ENCODE measurements around the gene RTN4RL1.
"Not testable (repeated sequence)": the region's sequence is repeated elsewhere in the genome, so short reads cannot be mapped to it uniquely, and the experiment has no call there.

Gene RTN4RL1

DNA sequence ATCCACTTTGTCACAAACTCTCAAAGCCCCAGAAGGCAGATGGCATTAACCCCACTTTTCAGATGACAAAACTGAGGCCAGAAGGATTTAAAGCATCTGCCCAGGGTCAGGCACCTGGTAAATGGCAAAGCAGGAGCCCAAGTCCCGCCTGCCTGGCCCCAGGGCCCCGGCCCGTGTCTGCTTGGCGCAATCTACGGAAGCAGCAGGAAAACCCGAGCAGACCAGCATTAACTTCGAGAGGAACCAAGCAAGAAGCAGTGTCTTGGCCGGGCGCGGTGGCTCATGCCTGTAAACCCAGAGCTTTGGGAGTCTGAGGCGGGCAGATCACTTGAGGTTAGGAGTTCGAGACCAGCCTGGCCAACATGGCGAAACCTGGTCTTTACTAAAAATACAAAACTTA is 21.6 kb downstream of the RTN4RL1 start:
- DNase-seq (ENCODE audit: low read depth in 2 of 2), result no peak

DNA sequence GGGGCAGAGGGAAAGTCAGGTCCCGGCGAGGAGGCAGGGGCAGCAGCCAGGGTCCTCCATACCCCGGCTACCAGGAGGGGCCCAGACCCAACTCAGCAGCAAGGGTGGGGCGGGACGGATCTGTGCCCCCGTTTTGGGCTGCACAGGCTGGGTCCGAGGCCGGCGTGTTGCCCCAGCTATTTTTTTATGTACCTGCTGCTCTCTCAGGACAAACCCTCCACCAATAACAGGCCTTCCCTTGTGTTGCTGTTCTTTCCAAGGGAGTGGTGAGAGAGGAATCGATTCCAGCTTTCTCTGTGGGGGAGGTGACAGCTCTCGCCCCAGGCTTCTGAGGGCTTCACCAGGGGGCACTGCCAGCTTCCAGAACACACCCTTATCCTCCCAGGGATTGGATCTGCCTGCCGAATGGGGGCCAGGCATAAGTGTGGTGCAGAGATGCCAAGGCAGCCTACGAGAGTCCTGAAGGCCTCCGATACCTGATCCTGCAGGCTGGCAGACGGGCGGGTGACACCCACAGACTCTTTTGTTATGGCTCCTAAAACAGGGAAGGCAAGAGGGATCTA is 22.3 kb downstream of the RTN4RL1 start:
- no peak for DNase-seq (ENCODE audit: low read depth in 2 of 2)

DNA sequence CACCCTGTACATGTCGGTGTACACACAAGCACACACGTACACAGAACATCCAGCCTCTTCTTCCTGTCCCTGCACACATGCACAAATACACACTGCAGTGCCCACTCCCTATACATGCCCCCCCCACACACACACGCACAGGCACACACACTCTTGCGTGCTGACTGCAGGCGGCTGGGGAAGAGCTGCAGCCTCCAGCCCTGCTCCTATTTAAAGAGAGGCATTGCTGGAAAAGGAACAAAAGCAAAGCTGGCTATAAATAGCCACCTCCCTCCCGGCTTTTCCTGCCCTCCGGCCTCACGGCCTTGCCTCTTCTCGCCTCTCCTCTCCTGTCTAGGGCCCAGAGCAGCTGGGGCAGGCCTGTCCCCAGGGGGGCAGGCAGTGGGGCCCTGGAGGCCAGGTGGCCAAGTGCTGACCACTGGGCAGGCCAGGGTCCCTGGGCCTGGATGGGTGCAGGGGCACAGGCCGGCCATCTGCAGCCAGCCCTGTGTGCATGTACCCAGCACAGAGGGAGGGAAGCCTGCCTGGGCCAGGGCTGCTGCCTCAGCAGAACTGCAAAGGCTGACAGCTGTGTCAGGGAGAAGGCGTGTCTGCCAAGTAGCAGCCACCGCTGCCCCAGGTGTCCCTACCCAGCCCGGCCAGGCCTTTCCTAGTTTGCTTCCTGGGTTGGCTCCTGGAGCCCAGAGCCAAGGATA is 25.4 kb downstream of the RTN4RL1 start:
- no peak for DNase-seq (ENCODE audit: low read depth in 2 of 2)

DNA sequence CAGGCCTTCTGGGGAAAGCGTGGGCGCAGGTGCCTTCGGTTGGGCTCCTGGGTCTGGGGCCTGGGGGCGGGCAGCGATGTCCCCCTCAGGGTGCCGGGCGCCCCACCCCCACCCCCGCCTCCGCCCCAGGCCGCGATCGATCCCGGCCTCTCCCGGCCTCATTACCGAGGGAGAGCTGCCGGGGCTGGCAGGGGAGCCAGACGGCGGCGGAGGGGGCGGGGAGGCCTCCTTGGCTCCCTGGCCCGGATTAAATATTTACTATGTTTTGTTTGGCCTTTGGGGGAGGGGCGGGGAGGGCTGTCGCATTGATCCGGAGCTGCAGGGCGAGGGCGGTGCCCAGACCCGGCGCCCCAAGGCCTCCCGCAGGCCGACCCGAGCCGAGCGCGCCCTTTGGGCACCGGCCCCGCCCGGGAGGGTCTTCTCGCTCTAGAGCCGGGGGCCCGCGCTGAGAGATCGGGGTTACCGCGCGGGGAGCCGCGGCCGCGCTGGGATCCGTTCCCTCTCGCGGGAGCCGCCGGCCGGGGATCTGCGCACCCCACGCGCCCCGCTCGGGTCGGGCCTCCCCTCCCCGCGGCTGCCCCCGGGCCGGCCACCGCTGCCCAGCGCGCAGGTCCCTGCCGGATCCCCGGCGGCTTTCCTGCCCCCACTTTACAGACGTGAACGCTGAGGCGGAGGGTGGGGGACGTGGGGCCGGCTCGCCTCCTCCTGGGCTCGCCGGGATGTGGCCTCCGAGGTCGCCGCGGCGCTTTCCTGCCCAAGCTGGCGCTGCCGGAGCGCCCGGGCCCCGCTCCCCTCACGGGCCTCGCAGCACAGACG is 27.0 kb downstream of the RTN4RL1 start:
- DNase-seq (ENCODE audit: low read depth in 2 of 2), result no peak

DNA sequence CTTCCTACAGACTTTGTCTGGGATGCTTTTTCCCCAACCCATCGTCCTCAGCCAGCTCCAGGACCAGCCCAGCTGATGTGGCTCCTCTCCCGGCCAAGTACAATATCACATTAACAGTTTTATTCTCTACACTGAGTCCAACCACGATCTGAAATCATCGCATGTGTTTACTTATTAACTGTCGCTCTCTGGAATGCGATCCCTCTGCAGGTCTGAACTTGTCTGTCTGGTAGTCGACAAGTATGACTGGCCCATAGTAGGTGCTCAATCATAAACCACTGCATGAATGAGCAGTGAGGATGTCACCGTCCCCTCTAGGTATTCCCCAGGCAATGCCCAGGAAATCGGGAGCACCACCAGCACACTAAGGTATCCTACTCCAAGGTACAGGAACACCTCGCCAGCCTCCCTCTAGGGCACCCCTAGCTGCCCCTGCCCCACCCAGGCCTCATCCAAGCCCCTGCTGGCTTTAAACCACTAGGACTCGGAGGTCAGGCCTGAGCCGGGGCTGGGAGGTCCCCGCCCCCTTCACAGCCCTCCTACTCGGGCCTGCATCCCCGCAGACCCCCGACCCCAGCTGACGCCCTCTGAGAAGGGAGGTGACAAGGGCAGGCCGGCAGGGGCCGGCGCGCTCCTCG is 27.7 kb downstream of the RTN4RL1 start:
- no peak for DNase-seq (ENCODE audit: low read depth in 2 of 2)

DNA sequence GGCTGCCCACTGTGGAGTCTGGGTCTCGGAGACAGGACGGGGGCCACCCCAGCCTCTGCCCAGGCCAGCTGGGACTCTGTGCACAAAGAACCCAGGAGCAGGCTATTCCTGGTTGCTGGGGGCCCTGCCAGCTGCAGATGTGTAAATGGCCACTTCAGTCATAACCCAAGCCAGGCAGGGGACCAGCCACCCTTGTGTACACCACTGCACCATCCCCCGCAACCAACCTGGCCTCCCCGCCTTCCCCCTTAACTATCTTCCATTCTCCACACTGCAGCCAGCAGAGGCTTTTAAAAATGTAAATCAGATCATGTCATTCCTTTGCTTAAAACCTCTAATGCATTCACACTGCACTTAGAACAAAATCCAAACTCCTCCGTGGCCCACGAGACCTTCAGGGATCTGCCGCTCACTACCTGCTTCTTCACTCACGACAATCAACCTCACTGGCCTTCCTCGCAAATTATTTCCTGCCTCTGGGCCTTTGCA is 28.3 kb downstream of the RTN4RL1 start:
- no peak for DNase-seq (ENCODE audit: low read depth in 2 of 2)

DNA sequence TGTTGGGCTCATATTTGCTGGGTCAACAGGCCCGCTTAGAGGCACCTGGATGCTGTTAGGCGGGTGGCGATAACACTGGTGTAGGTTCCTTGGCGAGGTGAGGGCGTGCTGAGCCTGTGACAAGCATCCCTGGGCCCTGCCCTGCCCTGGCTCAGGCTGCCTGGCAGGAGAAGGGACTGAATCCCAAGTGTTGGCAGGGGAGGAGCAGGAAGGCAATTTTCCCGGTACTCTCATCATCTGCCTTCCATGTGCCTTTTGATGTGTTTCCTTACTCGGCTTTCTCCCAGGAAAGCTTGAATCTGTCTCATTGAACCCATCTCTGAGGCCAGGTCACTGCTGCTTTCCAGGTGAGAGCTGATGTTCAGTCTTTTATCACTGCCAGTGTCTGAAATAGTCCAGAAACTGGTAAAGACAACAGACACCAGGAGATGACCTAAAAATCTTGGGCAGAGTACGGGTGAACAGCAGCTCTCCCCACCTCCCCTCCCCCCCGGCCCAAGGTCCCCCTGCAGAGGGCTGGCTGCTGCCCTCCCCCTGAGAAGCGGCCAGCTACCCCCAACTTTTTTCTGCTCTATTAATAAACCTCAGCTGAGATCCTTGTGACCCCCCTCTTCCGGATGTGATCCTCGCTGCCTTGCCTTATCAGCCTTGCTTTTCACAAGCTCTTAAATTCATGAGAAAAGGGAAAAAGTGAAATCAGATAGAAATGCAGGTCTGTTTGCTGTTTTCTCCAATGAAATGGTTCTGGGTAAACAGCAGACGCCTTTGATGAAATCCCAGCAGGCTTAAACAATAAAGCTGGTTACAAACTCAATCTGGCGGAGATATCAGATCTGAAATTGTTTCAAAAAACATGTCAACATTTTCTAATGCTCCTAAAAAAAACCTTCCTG is 29.0 kb downstream of the RTN4RL1 start:
- DNase-seq (ENCODE audit: low read depth in 2 of 2), result no peak

DNA sequence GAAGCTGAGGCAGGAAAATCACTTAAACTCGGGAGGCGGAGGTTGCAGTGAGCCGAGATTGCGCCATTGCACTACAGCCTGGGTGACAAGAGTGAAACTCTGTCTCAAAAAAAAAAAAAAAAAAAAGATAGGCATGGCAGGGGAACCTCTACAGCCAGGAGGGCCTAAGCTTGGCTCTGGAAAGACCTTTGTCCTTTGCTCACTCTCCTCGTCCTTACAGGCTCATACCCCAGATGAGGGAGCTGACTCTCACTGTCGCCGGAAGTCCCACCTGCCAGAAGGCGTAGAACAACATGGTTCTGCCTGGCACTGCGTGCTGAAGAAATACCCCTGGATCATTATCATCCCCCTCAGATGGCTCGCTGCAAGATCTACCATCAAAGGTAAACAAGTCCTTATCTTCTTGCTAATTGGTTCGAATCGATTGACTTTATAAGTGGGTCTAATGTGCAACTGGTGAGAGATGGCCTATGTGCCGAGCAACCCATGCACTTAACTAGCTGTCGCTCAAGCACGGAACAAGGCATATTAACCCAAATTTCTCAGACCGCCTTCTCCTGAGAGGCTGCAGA is 29.7 kb downstream of the RTN4RL1 start:
- no peak for DNase-seq (ENCODE audit: low read depth in 2 of 2)

DNA sequence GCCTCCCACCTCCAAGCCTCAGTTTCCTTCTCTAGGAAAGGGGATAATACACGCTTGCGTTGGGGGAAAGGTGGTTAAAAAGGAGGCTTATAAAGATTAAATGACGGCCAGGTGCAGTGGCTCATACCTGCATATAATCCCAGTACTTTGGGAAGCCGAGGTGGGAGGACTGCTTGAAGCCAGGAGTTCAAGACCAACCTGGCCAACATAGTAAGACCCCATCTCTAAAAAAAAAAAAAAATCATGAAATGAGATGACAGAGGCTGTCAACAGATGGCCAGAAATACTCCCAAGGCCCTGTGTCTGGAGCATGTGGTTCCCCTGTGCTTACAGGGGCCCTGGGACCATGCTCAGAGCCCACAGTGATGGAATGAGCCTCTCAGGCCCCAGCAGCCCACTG is 30.4 kb downstream of the RTN4RL1 start:
- DNase-seq (ENCODE audit: low read depth in 2 of 2), result no peak

DNA sequence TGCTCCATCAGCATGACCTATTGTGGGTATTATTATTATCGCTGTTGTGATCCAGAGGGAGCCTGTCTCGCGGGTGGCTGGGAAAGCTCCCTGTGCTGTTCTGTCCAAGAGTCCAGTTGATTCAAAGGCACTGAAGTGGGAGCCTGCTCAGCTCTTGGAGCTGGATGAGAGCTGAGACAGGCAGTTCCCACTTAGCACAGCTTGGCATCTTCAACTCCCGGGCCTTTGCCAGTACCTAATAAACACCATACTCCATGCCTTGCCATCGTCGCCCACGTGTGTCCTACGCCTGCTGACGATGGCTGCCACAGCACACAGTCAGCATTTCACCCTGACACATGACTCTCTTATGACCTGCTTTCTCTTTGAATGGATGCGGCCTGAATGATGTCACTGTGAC is 32.6 kb downstream of the RTN4RL1 start:
- no peak for DNase-seq (ENCODE audit: low read depth in 2 of 2)

DNA sequence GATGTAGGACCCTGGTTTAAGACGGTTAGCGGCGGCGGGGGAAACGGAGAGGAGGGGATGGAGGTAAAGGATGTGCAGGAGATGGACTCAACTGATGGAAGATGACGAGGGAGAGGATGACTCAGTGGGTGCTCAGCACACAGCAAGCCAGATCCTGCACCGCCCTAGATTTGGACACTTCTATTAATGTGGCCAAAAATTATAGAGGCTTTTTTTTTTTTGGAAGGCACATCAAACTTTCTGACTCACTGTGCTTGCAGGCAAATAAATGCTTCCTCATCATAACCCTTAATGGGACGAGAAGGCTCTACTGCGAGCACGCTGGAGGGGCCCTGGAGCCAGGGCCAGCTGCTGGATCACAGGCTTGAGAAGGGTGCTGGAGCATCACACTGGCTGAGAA is 36.0 kb downstream of the RTN4RL1 start:
- no peak for DNase-seq (ENCODE audit: low read depth in 2 of 2)

DNA sequence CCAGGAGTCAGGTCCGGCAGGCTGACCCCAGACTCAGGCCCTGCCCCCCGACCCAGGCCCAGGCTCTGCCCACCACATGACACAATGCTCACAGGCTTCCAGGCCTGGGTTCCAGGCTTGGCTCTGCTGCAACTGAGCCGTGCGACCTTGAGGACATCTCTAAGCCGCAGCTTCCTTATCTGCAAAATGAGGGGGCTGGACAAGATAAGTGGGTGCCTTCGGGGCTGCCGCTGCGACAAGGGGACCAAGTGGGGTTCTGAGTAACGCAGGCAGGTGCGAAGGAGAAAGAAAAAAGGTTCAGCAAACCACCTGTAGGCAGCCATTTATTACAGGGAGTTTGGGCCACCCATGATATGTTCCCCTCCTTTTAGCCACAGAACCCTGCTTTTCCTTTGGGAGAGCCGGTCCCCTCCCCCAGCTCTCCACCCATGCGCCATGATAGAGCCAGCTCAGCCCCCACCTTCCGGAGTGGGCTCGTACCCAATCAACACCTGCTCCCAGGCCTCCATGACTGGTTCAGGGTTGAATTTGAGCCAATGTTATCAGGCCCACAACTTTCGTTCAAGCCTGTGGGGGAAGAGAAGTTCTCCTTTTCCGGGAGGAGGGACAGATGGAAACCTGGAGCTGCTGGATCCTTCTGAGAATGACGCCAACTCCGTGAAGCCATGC is 38.2 kb downstream of the RTN4RL1 start:
- DNase-seq (ENCODE audit: low read depth in 2 of 2), result no peak

DNA sequence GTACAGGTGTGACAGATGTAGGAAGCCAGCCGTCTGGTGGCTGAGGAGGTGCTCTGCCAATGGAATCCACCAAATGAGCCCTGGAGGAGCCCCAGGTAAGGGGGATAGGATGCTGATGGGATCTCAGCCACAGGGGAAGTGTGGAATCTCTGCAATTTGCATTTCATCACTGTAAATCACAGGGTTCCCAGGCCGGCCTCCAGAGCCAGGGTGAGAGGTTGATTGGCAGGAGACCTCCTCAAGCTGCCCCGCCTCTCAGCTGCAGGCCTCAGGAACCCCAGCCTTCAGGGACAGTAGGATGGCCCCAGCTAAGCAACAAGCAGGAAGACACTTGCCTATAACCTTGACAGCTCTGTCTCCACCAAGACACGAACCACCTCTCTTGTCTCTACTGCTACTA is 39.4 kb downstream of the RTN4RL1 start:
- DNase-seq (ENCODE audit: low read depth in 2 of 2), result no peak

DNA sequence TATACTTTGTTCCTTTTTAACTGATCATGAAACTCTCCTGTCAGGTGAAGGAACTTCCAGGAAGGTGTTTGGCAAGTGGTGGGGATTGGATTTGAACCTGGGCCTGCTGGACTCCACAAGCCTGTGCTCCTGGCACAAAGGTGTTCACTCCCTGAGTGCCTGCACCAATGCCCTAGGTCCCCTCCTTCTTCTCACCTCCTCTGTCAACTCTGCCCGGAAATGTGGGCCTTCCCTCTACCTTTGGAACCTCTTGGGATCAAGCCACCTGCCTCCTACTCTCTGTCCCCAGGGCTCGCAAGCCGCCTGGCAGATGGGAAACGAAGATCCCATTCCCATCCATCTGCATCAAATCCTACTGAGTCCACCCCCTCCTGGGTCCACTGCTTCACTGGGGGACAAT is 40.0 kb downstream of the RTN4RL1 start:
- DNase-seq (ENCODE audit: low read depth in 2 of 2), result no peak

DNA sequence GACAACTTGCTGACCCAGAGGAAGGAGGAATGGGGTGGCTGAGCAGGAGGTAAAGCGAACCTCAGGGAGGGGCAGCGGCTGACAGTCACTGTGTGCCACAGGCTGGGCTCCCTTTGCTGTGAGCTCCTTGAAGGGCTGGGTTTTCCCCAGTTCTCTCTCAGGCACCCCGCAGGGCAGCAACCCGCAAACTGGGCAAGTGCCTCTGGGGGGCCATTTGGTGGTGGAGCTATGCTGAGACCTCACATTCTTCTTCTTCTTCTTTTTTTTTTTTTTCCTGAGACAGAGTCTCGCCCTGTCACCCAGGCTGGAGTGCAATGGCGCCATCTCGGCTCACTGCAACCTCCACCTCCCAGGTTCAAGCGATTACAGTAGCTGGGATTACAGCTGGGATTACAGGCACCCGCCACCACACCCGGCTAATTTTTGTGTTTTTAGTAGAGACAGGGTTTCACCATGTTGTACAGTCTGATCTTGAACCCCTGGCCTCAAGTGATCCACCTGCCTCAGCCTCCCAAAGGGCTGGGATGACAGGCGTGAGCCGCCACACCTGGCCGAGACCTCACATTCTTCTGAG is 42.3 kb downstream of the RTN4RL1 start:
- DNase-seq (ENCODE audit: low read depth in 2 of 2), result not testable (repeated sequence)

DNA sequence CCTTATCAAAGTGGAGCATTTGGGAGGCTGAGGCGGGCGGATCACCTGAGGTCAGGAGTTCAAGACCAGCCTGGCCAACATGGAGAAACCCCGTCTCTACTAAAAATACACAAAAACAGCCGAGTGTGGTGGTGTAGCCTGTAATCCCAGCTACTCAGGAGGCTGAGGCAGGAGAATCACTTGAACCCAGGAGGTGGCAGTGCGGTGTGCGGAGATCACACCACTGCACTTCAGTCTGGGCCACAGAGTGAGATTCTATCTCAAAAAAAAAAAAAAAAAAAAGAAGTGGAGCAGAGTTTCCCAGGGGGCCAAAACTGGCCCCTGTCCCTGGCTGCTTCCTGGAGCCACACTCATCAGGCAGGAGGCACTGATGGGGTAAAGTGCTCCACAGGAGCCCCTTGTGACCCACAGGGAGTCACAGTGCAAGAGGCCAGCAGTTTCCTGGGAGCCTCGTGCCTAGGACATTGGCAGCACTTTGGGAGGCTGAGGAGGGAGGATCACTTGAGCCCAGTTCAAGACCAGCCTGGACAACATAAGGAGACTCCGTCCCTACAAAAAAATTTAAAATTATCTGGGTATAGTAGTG is 44.4 kb downstream of the RTN4RL1 start:
- no peak for DNase-seq (ENCODE audit: low read depth in 2 of 2)

DNA sequence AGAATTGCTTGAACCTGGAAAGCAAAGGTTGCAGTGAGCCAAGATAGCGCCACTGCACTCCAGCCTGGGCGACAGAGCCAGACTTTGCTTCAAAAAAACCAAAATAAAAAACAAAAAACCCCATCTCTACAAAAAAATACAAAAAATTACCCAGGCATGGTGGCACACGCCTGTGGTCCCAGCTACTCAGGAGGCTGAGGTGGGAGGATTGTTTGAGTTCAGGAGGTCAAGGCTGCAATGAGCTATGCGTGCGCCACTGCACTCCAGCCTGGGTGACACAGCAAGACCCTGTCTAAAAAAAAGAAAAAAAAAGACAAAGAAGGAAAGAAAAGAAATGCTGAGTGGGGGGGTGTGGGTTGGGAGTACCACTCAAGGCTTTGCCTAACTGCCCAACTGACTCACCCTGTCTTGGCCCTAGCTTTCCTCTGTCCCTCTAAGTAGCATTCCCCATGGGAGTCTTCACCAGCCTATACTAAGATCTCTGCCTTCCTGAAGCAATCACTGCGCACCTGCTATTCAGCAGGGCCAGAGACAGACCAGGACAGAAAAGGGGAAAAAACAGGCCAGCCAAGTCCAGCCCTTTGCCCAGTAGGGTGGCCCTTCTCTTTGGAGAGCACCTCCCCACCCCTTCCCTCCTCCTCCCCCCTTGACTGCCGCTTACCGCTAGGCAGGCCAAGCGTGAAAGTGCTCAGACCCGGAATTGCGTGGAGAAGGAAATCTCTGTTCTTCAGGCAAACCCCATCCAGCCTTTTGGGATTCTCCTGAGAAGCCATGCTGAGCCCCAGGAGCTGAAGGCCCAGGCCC is 45.8 kb downstream of the RTN4RL1 start:
- no peak for DNase-seq (ENCODE audit: low read depth in 2 of 2)

DNA sequence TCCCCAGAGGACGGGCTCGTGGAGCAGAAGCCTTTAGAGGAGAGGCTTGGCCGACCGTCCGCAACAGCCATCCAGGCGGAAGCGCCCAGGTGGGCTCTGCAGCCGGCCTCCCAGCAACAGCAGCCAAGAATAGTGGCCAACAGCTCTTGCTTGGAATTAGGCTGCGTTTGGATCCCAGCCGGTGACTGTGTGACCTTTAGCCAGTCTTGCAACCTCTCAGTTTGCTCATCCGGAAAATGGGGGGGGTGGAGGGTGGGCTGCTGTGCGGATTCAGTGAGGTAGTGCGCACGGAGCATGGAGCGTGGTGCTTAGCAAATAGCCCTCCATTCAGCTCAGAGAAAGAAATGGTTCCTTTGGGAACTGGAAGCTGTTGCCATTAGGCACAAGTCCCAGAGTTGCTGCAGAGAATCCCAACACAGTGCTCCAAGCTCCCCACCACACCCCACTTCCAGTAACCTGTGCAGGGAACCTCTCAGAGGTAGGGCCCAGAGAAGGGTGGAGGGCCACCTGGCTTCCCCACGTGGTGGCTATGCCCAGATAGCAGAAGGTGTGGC is 46.7 kb downstream of the RTN4RL1 start:
- no peak for DNase-seq (ENCODE audit: low read depth in 2 of 2)

Measured in stimulated activated CD4-positive, alpha-beta T cell treated with anti-CD3 and anti-CD28 coated beads, Interleukin-15, amount 100 ng/mL, for 48 hours (primary cell).